KOPT-K1 (cell line): ENCODE results near the gene FAM180B.
"Not testable (repeated sequence)": the region's sequence is repeated elsewhere in the genome, so short reads cannot be mapped to it uniquely, and the experiment has no call there.

Experiments used
- H3K27ac ChIP-seq: fragments of 200-600 bp; sonication (generic); 2 replicates; pipeline ENCODE4 v1.5.1; 2016; ENCODE audit warnings: antibody characterized with exemption, mild to moderate bottlenecking, low read depth, low read length; ENCODE audit not compliant: poor library complexity, severe bottlenecking
- H3K36me3 ChIP-seq: fragments of 200-600 bp; sonication (generic); 2 replicates; pipeline ENCODE4 v1.5.1; 2017; ENCODE audit warnings: antibody characterized with exemption, mild to moderate bottlenecking, low read length, moderate library complexity; ENCODE audit not compliant: insufficient read depth
- H3K9me3 ChIP-seq: fragments of 200-600 bp; sonication (generic); 2 replicates; pipeline ENCODE4 v1.5.1; 2017; ENCODE audit warnings: antibody characterized with exemption, low read length, mild to moderate bottlenecking; ENCODE audit not compliant: insufficient read depth, poor library complexity, severe bottlenecking

FAM180B gene, protein sequence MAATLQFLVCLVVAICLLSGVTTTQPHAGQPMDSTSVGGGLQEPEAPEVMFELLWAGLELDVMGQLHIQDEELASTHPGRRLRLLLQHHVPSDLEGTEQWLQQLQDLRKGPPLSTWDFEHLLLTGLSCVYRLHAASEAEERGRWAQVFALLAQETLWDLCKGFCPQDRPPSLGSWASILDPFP

DNA sequence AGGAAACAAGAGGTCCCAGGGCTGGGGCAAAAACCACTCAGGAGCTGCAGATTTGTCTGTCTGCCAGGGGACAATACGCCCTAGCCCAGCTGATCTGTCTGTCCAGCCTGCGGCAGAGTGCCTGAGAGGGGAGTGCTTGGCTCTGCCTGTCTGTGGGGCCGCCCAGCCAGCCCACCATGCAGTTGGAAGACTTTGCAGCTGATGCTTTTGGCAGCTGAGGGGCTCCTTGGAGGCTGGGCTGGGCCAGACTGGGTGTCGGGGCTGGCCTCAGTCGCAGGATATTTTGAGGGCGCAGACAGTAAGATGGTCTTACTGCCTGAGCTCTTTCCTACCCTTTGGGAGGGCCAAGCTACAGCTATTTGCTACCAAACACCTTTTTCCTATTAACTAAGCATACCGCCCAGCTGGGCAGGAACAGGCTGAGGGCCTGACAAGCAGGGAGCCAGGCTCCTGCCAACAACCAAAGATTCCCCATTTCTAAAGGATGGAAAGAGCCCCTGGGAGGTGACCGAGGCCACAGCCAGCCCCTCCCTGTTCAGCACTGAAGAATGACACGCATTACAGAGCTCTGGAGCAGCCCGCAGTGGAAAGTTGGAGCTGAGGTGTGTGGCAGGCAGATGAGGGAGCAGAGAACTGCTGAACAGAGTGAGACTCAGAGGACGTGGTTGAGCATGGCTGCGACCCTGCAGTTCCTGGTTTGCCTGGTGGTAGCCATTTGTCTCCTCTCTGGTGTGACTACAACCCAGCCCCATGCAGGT, at the start of gene FAM180B:
Gene FAM180B, plus strand, starts transcription at position 581 of the 758 bp plus-strand sequence. Its CDS starts 91 bp downstream, at position 672.
- H3K36me3 ChIP-seq = peaks cover 52% of the 10 kb centered on the region
- no peaks in the 10 kb centered on the region for H3K9me3 ChIP-seq
- no peak within 1 kb of the TSS for H3K27ac ChIP-seq

DNA sequence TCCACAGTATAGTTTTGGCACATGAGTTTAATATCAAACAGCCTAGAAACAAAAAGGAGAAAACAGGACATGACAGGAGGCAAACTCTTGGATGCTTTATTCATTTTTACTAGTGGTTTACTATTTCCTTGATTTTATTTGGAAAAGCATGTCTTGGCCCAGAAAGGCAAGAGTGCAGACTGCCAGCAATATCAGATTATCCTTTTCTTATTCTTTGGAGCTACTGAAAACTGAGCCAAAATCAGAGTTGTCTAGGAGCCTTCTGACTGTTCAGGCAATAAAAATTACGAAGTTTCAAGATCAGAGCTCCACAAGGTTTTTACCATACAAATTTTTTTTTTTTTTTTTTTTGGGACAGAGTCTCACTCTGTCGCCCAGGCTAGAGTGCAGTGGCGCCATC, 49.6 kb upstream of the FAM180B start:
- H3K9me3 ChIP-seq = no peaks in the 10 kb centered on the region
- no peak overlapping the region for H3K27ac ChIP-seq
- H3K36me3 ChIP-seq = peaks cover 66% of the 10 kb centered on the region

DNA sequence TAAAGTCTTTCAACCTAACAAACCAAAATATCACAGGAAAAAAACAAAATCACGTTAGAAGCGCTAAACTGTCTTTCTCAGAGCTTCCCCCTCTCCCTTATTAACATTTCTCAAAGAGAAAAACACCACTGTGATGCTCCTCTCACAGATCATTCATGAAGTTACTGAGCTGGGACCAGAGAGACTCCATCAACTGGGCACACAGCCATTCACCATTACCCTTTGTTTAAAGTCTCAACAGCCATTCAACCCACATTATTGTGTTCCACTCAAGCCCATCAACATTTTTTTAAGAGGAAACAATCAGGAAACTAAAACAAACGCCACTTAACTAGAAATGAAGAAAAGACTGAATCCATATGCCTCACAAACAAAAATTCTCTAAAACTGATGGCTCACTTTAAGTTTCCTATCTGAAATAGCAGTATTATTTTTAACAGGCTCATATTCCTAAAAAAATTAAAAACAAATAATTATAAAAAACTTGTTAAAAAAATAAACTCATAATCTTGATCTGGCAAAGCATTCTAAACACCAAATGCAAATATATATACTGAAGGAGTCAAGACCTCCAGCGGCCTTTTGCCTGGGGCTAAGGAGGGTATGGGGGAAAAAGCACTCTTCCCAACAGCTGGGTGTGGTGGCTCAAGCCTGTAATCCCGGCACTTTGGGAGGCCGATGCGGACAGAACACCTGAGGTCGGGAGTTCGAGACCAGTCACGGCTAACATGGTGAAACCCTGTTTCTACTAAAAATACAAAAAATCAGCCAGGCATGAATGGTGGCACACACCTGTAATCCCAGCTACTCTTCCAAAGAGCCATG, 47.5 kb upstream of the FAM180B start:
- no peaks in the 10 kb centered on the region for H3K9me3 ChIP-seq
- H3K27ac ChIP-seq = no peak overlapping the region
- H3K36me3 ChIP-seq = peaks cover 61% of the 10 kb centered on the region

GRCh38 chr11:47539681-47540039, 46.8 kb upstream of the FAM180B start:
- no peaks in the 10 kb centered on the region for H3K9me3 ChIP-seq
- H3K27ac ChIP-seq = no peak overlapping the region
- H3K36me3 ChIP-seq = peaks cover 55% of the 10 kb centered on the region

- no peak overlapping the region for H3K27ac ChIP-seq
- peaks cover 51% of the 10 kb centered on the region for H3K36me3 ChIP-seq
- no peaks in the 10 kb centered on the region for H3K9me3 ChIP-seq
These were observed 45.4 kb upstream of the FAM180B start for GRCh38 chr11:47541070-47541469.

DNA sequence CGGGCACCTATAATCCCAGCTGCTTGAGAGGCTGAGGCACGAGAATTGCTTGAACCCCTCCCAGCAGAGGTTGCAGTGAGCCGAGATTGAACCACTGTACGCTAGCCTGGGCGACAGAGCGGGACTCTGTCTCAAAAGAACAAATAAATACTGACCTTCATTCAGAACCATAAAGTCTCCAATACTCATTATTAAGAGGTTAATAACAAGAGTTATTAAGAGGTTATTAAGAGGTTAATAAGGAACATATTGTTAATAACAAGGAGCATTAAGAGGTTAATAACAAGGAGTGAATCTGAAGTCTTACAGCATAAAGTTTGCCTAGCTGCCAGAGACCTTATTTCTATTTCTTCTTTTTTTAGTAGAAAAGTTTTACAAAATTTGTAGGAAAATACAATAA, 41.2 kb upstream of the FAM180B start:
- no peaks in the 10 kb centered on the region for H3K9me3 ChIP-seq
- no peak overlapping the region for H3K27ac ChIP-seq
- peaks cover 64% of the 10 kb centered on the region for H3K36me3 ChIP-seq

DNA sequence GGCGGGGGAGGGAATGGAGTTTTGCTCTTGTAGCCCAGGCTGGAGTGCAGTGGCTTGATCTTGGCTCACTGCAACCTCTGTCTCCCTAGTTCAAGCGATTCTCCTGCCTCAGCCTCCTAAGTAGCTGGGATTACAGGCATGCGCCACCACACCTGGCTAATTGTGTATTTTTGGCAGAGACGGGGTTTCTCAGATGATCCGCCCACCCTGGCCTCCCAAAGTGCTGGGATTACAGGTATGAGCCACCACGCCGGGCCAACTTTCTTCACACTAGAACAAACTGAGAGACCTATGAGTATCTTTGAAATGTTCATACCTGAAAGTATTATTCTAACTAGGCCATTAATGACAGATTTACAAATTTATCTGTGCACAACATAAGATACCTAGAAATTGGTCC, 40.2 kb upstream of the FAM180B start:
- H3K36me3 ChIP-seq = peaks cover 67% of the 10 kb centered on the region

DNA sequence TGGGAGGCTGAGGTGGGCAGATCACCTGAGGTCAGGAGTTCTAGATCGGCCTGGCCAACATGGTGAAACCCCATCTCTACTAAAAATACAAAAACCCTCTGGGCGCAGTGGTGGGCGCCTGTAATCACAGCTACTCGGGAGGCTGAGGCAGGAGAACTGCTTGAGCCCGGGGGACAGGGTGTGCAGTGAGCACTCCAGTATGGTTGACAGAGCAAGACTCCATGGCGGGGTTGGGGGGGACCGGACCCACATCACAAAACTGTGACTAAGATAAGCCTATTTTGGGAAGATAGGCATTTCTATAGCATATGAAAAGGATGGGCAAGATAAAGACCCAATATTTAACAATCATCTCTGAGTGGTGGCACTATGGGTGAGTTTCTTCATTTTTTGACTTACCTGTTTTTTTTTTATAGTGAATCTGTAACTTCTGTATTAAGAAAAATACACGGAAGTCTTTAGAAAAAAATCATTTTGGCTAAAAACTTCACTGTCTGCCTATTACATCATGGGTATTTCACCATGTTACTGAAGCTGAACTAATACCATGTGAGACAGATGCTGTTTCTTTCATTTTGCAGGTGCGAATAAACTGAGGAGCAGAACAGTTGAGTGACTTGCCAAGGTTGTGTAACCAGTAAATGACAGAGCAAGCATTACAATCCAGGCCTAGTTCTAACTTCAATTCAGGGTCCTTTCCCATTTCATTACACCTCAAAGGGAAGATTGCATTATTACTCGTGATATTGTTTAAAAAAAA, 36.0 kb upstream of the FAM180B start:
- H3K27ac ChIP-seq = no peak overlapping the region
- peaks cover 46% of the 10 kb centered on the region for H3K36me3 ChIP-seq
- H3K9me3 ChIP-seq = no peaks in the 10 kb centered on the region

More for the DNA sequence above, 40.2 kb upstream of the FAM180B start:
- H3K27ac ChIP-seq, H3K9me3 ChIP-seq: not testable (repeated sequence)

DNA sequence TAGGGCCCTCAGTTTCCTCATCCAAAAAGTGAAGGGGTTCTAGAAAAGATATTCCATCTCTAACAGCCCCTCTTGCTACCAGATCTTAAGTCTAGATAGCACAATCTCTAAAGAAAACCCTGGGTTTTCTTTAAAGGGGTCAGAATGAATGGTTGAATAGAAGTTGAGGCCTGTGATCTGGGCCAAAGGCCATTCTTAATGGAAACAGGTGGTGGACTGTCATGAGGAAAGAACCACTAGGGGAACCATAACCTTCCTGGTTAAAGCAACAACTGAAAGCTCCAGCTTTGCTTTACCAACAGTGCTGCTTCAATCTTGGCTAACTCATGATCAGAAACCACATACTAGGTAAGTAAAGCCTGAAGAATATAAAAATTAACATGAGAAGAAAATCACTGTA, 35.4 kb upstream of the FAM180B start:
- H3K27ac ChIP-seq = peak overlapping the region; percentile 78
- H3K36me3 ChIP-seq = peaks cover 44% of the 10 kb centered on the region
- no peaks in the 10 kb centered on the region for H3K9me3 ChIP-seq

- Histone ChIP-seq H3K27ac (peak overlapping the region; percentile 78), H3K9me3 (no peaks in the 10 kb centered on the region)
These were observed 34.4 kb upstream of the FAM180B start for GRCh38 chr11:47552056-47552565.

GRCh38 chr11:47552566-47553405, 33.7 kb upstream of the FAM180B start, which contains the start of gene CELF1:
Gene CELF1, minus strand, starts transcription at chr11:47553132. Its CDS starts 53,609 bp downstream, at chr11:47499523.
- Histone ChIP-seq H3K27ac (peak within 1 kb of the TSS; percentile 78), H3K9me3 (no peaks in the 10 kb centered on the region), H3K36me3 (peaks cover 29% of the 10 kb centered on the region)

More at GRCh38 chr11:47552056-47552565, 34.4 kb upstream of the FAM180B start:
- H3K36me3 ChIP-seq = peaks cover 36% of the 10 kb centered on the region

- peaks cover 24% of the 10 kb centered on the region for H3K36me3 ChIP-seq
- H3K27ac ChIP-seq = peak overlapping the region; percentile 51
- H3K9me3 ChIP-seq = no peaks in the 10 kb centered on the region
These were observed 33.1 kb upstream of the FAM180B start for GRCh38 chr11:47553406-47553743.

- not testable (repeated sequence) for H3K36me3 ChIP-seq, H3K27ac ChIP-seq, H3K9me3 ChIP-seq
These were observed 29.5 kb upstream of the FAM180B start for GRCh38 chr11:47557004-47557403.

GRCh38 chr11:47558695-47559094, 27.8 kb upstream of the FAM180B start:
- H3K36me3 ChIP-seq = no peaks in the 10 kb centered on the region
- no peak overlapping the region for H3K27ac ChIP-seq
- no peaks in the 10 kb centered on the region for H3K9me3 ChIP-seq
